A549 (cell line): ENCODE results near the gene TNNI3.

ENCODE experiments used
- CTCF ChIP-seq: fragments of >200 bp; sonication (Bioruptor Twin); formaldehyde crosslinking; IDR thresholded peaks from 3 replicates; pipeline ENCODE4 v1.5.1; 2016
- EHMT2 ChIP-seq: fragments of 200-600 bp; sonication (generic); IDR thresholded peaks from 2 replicates; pipeline ENCODE4 v1.6.1; 2016; ENCODE audit warnings: antibody characterized with exemption, low read depth, mild to moderate bottlenecking, moderate library complexity
- ELK1 ChIP-seq: fragments of 150-350 bp; IDR thresholded peaks from 2 replicates; pipeline ENCODE4 v1.6.1; 2014; ENCODE audit warnings: low read depth, mild to moderate bottlenecking, low read length
- JUN ChIP-seq, 2 experiments: fragments of >200 bp; sonication (Bioruptor Twin); formaldehyde crosslinking; IDR thresholded peaks; 2 replicates in 1 of 2; 3 replicates in 1 of 2; pipeline ENCODE4 v1.6.1; 2016 to 2017
- KDM1A ChIP-seq: fragments of 200-600 bp; sonication (generic); IDR thresholded peaks from 2 replicates; pipeline ENCODE4 v1.6.1; 2016; ENCODE audit warnings: low read depth, mild to moderate bottlenecking
- POLR2A ChIP-seq: IDR thresholded peaks from 2 replicates; pipeline ENCODE4 v1.6.1; 2012; ENCODE audit warnings: mild to moderate bottlenecking, low read length
- POLR2AphosphoS2 ChIP-seq: conservative IDR thresholded peaks from 2 replicates; pipeline ENCODE4 v1.6.1; 2012; ENCODE audit warnings: low read length, improper control_type of control experiment, inconsistent platforms
- RAD21 ChIP-seq, 2 experiments: fragments of >200 bp in 1 of 2; sonication (Bioruptor Twin) in 1 of 2; formaldehyde crosslinking in 1 of 2; IDR thresholded peaks in 1 of 2; conservative IDR thresholded peaks in 1 of 2; 2 replicates in 1 of 2; 3 replicates in 1 of 2; pipeline ENCODE4 v1.6.1; 2012 to 2018; ENCODE audit warnings: inconsistent platforms in 1 of 2
- RFX5 ChIP-seq: fragments of 450-650 bp; IDR thresholded peaks from 2 replicates; pipeline ENCODE4 v1.7.1; 2014; ENCODE audit warnings: antibody characterized with exemption, mild to moderate bottlenecking, moderate library complexity
- TF ChIP-seq, protein P1 (sequence below): IDR thresholded peaks from 2 replicates; pipeline ENCODE4 v1.6.1; 2012
- TF ChIP-seq, protein P2 (sequence below): fragments of 200-600 bp; sonication (generic); IDR thresholded peaks from 2 replicates; pipeline ENCODE4 v1.6.1; 2016; ENCODE audit warnings: antibody characterized with exemption, mild to moderate bottlenecking, moderate library complexity

DNA sequence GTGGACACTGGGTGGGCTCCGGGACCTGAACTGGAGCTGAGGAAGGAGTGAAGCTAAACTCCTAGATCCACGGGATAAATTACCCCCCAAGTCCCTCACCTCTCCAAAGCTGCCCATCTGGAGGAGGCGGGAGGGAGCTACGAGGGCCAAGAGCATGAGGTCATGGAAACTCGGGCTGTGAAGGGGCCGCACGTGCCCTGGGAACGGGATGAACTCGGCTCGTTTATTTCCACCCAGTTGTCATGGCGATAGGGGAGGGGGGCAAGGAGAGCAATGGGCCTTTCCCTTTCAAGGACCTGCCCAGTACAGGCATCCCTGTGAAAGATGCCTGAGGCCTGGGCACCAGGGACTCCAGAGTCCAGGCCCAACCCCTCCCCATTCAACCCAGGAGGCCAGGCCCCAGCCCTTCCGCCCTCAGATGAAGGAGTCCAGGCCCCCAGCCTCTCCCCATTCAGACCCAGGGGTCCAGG is 43.9 kb downstream of the TNNI3 start:
- TF ChIP-seq POLR2AphosphoS2 (no peak), RAD21 (conservative IDR thresholded peaks at IDR 0.05 in 1 of 2, IDR thresholded peaks at IDR 0.05 in 1 of 2) (no peak), EHMT2 (no peak), POLR2A (no peak), CTCF (no peak), KDM1A (no peak), RFX5 (no peak), JUN (IDR thresholded peaks at IDR 0.05) (no peak), ELK1 (no peak)
- TF ChIP-seq, protein P1, sequence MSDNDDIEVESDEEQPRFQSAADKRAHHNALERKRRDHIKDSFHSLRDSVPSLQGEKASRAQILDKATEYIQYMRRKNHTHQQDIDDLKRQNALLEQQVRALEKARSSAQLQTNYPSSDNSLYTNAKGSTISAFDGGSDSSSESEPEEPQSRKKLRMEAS: no peak
- TF ChIP-seq, protein P2, sequence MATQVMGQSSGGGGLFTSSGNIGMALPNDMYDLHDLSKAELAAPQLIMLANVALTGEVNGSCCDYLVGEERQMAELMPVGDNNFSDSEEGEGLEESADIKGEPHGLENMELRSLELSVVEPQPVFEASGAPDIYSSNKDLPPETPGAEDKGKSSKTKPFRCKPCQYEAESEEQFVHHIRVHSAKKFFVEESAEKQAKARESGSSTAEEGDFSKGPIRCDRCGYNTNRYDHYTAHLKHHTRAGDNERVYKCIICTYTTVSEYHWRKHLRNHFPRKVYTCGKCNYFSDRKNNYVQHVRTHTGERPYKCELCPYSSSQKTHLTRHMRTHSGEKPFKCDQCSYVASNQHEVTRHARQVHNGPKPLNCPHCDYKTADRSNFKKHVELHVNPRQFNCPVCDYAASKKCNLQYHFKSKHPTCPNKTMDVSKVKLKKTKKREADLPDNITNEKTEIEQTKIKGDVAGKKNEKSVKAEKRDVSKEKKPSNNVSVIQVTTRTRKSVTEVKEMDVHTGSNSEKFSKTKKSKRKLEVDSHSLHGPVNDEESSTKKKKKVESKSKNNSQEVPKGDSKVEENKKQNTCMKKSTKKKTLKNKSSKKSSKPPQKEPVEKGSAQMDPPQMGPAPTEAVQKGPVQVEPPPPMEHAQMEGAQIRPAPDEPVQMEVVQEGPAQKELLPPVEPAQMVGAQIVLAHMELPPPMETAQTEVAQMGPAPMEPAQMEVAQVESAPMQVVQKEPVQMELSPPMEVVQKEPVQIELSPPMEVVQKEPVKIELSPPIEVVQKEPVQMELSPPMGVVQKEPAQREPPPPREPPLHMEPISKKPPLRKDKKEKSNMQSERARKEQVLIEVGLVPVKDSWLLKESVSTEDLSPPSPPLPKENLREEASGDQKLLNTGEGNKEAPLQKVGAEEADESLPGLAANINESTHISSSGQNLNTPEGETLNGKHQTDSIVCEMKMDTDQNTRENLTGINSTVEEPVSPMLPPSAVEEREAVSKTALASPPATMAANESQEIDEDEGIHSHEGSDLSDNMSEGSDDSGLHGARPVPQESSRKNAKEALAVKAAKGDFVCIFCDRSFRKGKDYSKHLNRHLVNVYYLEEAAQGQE: no peak
